GM18499 (cell line): ENCODE data around the gene CREB1.

Source experiments
- ATAC-seq: cut with Tn5 transposase; IDR thresholded peaks from one replicate; pipeline ENCODE4 v1.9.1; 2021; ENCODE audit warnings: moderate number of reproducible peaks; ENCODE audit not compliant: insufficient read depth, unreplicated experiment

The CREB1 gene

DNA sequence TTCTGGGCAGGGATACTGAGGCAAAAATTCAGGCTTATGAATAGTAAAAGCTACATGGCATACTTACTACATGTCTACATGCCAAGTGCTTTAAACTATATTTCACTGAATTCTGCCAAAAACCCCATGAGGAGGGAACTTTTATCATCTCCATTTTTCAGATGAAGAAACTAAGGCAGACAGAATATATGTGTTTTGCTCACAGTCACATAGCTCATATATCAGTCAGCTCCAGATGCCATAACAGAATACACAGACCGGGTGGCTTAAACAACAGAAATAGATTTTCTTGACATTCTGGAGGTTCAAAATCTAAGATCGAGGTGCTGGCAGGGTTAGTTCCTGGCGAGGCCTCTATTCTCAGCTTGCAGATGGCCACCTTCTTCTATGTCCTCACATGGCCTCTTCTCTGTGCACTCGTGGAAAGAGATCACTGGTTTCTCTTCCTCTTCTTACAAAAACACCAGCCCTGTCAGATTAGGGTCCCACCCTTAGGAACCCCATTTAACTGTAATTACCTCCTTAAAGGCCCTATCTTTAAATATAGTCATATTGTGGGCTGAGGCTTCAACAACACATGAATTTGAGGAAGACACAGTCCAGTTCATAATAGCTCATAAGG is 27.1 kb upstream of the CREB1 start:
- no peak for ATAC-seq

DNA sequence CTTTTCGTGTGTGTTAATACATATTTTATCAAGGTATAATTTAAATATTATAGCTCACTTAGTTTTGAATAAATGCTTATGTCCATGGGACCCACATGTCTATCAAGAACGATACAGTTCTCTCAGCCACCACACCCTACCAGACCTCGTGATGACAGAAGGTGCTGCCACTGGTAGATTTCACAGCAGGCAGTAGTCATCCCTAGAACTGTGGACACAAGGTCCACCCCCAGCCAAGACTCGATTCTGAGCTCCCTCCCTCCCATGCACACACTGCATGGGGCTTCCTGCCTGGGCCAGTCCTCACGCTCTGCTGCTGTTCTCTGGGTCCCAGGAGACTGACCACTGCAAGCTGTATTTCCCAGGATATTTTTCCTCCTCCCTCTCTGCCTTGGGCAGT is 26.5 kb upstream of the CREB1 start:
- no peak for ATAC-seq

DNA sequence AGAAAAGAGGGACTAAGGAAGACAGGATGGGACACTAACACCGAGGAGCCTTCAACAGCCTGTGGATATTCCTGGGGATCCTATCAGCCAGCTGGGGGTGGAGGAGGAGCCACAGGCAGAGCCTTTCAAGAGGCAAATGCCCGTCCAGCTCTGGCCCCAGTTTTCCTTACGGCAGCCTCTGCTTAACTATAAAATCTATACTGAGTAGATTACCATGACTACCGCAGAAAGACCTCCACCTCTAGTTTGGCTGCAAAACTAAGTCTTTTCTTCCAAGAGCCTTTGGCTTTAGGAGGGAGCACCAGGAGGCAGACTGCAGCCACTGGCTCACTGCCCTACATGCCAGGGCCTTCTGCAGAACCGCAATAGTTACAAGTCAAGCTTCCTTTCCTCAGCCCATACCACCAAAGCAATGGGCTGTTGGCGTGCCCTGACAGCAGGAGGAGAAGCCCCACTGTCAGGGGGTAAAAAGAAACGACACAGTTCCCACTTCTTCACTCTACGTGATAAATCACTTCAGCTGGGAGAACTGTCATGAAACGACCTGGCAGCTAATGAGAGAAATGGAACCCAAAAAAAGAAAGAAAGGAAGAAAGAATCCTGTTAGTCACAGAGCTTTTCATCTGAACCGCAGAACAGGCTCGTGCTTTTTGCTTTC is 25.1 kb upstream of the CREB1 start:
- ATAC-seq: no peak

DNA sequence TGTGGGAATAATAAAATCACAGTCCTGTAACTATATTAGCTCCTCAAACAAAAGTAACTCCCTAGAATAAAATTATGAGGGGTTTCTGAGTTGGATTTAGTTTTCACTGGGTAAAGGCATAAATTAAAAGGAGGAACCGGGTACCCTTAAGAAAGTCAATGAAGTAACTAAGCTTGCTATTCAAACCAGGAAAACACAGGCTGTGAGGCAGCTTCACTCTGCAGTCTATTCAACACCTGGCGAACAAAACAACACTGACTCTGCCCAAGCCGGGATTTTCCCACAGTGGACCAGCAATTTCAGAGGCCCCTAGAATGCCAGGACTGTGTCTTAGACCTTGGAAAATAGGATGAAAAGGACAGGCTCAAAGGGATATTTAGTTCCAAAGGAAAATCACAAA is 24.6 kb upstream of the CREB1 start:
- peak; percentile 34 for ATAC-seq

DNA sequence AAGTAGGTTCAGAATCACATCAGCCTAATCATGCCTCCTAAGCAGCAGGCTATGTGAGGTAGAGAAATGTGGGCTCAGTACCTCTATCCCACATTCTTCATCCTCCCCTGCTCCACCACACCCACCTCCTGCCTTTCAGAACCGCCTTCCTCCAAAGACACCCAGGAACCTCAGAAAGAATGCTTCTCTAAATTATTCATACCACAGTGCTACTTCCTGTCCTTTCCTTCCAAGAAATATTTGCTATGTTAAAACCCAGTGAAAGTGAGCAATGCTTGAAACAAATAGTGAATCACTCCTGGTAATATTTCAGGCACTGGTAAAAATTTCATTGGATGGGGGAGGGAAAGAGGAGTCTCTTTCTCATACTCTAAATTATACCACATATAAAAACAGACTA is 24.0 kb upstream of the CREB1 start:
- no peak for ATAC-seq

DNA sequence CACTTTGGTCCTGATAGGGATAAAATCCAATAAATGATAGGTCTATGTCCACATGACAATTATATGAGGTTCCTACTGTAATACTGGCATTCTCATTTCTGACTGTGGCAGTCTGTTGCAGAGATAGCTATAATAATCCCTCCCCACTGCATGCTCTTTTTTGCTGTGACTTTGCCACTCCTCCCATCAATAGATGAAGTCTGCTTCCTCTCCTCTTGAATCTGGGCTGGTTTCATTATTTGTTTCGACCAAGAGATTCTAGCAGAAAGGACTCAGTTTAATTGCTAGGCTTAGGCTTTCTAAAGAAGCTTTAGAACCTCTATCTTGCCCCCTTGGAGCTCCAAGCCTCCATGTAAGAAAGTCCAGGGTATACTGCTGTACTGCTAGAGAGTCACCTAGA is 23.3 kb upstream of the CREB1 start:
- peak; percentile 41 for ATAC-seq

DNA sequence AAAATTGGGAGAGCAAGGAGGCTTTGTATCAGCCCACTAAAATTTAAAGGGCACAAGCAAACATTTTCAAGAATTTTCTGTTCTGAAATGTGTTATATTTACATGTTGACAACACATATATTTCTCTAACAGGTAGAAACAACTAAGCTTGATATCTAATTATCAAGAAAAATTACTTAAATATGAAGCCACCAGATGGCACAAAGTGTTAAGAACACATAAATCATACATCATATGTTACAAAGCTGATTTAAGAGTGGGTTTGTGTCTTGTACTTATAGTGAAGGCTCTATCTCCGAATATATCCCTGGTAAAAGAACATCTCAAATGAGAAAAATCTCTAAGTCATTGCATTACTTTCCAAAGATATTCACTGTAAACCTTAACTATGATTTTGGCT is 19.6 kb upstream of the CREB1 start:
- ATAC-seq: no peak

DNA sequence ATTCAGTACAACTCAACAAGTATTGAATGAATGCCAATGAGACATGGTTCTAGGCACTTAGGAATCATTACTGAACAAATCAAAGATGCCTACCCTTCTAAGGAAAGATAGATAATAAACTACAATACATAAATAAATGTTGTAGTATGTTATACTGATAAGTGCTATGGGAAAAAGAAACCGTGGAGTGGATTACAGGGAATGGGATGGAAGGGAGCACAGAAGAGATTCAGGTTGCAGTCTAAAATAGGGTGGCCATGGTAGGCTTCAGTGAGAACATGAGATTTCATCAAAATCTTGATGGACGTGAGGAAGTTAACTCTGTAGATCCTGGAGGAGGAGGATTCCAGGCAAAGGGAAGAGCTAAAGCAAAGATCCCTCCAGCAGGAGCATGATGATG is 17.9 kb upstream of the CREB1 start:
- no peak for ATAC-seq

DNA sequence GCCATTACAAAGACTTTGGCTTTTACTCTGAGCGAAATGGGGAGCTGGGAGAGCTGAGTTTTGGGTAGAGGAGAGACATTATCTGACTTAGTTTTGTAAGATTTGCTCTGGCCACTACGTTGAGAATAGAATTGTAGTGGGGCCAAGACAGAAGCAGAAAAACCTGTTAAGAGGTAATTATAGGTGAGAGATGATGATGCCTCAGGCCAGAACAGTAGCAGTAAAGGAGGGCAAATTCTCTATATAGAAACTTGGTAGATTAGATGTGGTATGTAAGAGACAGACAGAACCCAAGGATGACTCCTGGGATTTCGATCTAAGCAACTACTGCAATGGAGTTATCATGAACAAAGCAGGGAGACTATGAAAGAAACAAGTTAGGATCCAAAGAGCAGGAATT is 17.4 kb upstream of the CREB1 start:
- no peak for ATAC-seq

DNA sequence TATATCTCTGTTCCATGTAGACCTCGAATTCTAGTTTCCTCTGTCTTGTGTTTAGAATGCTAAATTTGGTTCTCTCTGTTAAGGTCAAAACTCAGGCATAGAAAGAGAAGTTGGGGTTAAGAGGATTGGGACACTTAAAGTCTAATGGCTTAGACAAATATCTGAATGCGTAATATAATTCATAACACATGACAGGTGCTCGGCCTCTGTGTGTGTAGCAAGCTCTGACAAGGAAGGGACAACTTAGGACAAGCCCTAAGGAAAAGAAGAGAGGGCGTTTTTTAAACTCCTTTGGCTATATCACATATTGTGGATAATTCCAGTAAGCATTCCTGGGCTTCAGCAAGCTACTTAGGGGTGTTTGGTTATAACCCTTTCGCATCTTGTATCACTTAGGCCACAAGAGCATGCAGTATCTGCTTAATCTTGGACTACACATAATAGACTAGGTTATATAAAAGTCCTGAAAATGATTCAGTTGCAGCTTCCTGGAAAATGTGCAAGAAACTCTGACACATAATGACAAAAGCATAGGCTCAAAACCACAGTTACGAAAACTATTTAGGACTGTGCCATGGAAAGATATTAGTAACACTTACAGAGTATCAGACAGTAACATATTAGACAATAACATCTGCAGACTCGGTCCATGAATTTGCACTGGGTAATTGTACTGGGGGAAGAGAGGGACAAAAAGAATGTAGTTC is 16.1 kb upstream of the CREB1 start:
- no peak for ATAC-seq

DNA sequence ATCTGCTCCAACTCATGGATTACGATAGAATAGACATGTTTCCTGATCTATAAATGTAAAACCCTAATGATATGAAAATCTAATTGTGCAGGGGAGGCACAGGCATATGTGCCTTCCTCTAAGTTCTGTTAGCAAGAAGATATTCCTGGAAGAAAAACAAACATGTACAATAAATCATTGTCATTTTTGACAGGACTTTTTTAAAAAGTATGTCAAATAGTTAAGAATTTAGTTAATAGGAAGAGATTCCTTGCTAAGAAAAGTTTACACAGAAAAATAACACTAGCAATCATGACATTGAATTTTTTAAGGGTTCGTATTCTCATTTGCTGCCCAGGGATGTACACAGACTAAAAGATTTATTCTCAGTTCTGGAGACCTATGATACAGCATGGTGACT is 15.3 kb upstream of the CREB1 start:
- no peak for ATAC-seq

DNA sequence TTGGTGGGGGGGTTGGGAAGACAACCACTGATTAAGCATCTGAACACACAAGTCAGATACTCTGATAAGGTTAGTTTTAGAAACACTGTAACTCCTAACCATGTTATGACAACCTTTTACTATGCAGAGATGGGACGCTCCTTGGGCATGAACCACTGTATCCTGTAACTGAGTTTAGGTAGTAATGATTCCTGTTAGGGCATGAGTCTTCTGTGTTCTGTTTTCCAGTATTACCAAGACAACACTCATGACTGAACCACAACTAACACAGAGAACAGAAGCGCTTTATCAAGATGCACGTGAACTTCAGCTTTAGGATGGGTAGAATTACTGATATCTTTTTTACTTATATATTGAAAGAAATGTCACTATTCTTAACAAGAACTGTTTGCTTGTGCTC is 14.1 kb upstream of the CREB1 start:
- ATAC-seq: no peak

DNA sequence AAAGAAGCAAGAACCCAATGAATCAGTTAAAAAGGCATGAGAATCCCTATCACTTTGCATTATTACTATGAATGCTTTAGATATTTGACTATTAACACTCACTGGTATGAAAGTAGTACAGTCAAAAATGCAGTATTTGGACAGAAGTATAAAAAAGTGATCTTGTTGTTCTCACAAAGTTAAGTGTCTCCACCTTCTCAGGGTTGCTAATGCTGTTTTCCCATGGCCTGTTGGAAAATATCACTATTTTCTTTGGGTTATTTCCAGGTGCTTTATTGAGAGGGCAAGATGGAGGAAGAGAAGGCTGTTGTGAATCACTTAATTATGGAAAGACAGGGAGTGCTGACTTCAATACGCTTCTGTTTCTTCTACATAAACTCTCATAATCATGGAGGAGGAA is 13.6 kb upstream of the CREB1 start:
- no peak for ATAC-seq

DNA sequence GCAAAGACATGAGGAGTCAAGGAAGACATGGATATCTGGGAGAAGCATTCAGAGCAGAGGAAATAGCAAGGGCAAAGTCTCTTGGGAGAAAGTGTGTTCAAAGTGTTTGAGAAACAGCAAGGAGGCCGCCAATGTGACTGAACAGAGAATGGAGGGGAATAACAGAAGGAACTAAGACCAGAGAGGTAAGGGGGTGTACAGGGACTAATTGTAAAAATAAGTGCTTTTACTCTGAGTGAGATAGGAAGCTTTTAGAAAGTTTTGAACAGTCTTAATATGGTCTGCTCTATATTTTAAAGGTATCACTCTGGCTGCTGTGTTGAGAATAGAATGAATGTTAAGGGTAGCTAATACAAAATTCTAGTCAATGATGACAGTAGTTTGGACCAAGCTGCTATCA is 6.8 kb upstream of the CREB1 start:
- no peak for ATAC-seq

DNA sequence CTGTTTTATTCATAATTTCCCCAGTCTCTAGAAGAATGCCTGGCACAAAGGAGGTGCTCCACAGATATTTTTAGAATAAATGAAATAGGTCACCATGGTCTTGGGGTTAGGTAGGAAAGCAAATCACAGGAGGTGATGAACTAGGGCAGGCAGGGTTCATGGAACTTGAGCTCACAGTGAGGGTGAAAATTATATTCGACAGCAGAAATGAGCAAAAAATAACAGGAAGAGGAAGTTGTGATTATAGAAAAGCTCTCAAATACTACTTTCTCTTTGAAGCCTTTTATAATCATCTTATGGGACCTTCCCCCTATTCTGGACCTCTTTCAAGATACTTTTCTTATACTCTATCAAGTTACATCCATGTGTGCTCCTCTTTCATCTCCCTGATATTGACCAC is 4.5 kb upstream of the CREB1 start:
- ATAC-seq: no peak

DNA sequence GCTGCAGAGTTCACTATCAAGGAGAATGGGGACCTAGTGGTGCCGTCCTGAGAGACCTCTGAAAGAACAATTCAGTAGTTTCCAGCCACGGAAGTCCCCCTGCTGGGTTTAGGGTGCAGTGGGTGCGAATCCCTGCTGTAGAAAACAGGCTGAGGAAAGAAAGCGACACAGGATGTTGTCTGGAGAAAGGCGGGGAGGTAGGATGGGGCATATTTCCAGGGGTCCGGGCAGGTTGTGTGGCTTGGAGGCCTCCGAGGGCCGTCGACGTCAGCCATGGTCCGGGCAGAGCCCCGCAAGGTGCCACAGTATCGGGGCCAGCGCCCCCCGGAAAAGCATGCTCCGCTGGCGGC is 807 bp upstream of the CREB1 start:
- peak; percentile 10 for ATAC-seq

DNA sequence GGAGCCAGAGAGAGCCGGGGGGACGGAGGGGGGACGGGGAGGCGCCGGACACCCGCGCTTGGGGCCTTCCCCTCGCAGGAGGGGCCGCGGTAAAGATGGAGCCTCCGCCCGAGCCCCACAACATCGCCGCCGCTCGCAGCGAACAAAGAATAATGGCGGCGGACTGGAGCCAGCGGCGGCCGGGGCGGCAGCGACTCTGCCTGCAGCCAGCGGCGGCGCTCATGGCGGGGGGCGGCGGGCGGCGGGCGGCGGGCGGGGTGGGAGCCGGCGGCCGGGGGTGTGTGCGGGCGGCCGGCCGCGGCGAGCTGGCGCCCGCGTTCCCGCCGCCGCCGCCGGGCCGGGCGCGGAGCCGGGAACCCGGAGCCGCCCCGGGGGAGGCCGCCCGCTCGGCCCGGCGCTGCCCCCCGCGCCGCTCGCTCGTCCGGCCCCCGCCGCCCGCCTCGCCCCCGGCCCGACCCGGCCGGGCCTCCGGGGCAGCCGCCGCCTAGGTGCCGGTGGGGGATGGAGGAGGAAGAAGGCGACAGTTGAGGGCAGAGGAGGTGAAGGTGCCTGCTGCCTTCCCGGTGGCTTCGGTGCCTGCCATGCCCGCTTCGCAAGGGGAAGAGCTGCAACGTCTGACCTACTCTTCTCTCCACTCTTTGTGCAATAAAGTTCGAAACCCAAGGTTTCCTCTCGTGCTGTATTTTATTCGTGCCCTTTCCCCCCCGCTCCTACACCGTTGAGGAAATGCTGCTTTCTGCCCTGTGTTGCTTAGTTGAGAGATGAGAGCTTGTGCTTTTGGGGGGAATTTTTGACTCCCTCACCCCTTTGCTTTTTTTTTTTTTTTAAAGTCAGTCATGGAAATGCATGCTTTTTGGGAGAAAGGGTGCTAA is 634 bp downstream of the CREB1 start:
- ATAC-seq: no peak

DNA sequence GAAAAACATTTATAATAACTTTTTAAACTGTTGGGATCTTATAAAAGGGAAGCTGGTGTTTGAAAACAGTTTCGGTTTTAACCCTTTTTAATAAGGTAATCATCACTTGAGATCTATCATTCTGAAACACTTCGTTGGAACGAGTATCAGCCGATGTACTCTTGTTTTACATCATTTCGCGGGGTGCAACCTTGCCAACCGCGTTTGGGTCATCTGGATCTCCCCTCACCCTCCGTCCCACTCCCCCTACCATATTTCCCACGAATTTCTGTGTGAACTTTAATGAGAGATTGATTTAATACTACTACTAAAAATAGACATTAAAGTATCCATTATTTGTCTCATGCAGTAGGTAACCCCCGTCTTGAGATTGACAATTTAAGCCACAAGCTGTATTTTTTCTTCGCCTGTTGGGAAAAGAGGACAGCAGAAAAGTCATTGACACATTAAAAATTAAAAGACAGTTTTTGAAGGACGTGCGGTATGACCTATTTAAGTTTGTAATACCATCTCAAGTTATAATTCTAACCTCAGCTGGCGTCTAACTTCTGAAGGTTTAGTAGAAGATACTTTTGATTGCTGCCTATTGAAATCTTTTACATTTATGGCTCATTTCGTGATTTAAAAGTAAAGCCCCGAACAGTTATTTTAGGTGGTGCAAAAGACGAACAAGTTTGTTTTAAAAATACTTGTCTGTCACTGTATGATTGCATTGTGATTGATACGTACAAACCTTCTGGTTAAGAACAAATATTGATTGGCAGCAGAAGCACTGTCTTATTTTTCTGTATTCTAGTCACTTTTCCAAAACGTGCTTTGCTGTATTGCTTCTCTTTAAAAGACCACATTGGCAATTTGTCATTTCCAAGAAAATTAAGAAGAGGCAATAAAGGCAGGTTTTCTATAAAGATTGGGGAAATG is 1.5 kb downstream of the CREB1 start:
- no peak for ATAC-seq

DNA sequence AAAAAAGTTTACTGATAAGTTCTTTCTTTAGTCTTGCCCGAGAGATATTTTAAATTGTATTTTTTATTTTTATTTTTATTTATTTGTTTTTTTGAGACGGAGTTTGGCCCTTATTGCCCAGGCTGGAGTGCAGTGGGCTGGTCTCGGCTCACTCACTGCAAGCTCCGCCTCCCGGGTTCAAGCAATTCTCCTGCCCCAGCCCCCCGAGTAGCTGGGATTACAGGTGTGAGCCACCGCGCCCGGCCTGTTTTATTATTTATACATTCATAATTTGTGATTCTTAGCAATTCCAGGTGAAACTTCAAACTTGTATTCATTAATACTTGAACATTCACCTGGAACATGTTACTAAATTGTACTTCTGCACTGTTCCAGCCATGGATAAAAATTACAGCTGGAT is 2.9 kb downstream of the CREB1 start:
- ATAC-seq: no peak

DNA sequence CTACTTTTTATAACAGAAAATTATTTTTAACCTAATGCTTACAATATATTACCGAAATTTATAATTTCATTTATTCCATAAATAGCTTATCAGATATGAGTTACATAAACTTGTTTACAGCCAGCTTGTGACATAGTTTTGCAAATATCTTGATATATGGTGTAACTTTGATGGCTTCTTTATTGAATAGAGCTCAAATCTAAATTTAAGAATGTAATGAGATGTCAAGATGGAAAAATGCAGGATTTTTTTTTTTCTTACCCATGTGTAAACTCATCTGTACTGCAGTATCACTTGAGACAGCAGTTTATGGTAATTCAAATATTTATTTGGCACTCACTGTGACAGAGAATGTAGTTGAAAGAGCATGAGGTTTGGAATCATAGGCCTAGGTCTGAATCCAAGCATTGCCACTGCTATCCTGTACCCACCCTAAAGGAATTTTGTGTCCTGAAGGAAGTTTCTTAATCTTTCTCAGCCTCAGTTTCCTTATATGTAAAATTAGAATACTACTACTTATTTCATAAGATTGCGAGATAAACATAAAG is 3.8 kb downstream of the CREB1 start:
- ATAC-seq: no peak
